B cell (primary cell): ENCODE measurements around the gene MIDN. TPM values are rescaled to one million over a fixed set of nuclear protein-coding genes. Genes with fewer than 3 reads are reported as not detected.
A peak's percentile ranks its signal among the peaks of the same experiment; 100 is the strongest.

Experiments used
- ATAC-seq: fragments of 200-7000 bp; cut with Tn5 transposase; one replicate; pipeline ENCODE4 v1.10.0; 2021; ENCODE audit warnings: low read depth, mild to moderate bottlenecking, moderate number of reproducible peaks, moderate library complexity
- CTCF ChIA-PET: fragments of 350-600 bp; sonication (Branson Sonifier 250); formaldehyde crosslinking; loops from one replicate; lab custom pipeline; 2021; ENCODE audit warnings: antibody characterized with exemption, inconsistent platforms; lab: Charles Lee
- POLR2A ChIA-PET: fragments of 350-600 bp; sonication (Branson Sonifier 250); formaldehyde crosslinking; loops from one replicate; lab custom pipeline; 2021; ENCODE audit warnings: antibody characterized with exemption; lab: Charles Lee
- DNase-seq: peaks from one replicate; pipeline ENCODE4 v3.0.0; 2013
- H2AFZ ChIP-seq: 2 replicates; pipeline ENCODE4 v1.6.1; 2012; ENCODE audit warnings: mild to moderate bottlenecking, low read depth, low read length; ENCODE audit not compliant: insufficient read depth, poor library complexity, severe bottlenecking
- H3K27ac ChIP-seq, 2 donors: 1 replicate in 1 of 2; 2 replicates in 1 of 2; pipeline ENCODE4 v1.5.1; 2012 to 2013; ENCODE audit warnings: low read length in 2 of 2, mild to moderate bottlenecking in 2 of 2, moderate library complexity in 1 of 2
- H3K27me3 ChIP-seq, 4 experiments: fragments of 200-600 bp in 1 of 4; sonication (generic) in 1 of 4; replicated peaks in 1 of 4; 1 replicate in 2 of 4; 2 replicates in 2 of 4; pipeline versions ENCODE4 v1.6.1 to v1.7.0; 2013 to 2016; ENCODE audit warnings: low read length in 3 of 4, mild to moderate bottlenecking in 2 of 4, mixed read lengths in 1 of 4, moderate library complexity in 1 of 4; ENCODE audit not compliant: insufficient read depth in 4 of 4, control insufficient read depth in 3 of 4; ENCODE audit errors: control extremely low read depth in 1 of 4
- H3K36me3 ChIP-seq, 2 experiments: replicated peaks in 1 of 2; 1 replicate in 1 of 2; 2 replicates in 1 of 2; pipeline versions ENCODE4 v1.6.1 to v1.7.1; 2013; ENCODE audit warnings: low read length in 1 of 2; ENCODE audit not compliant: insufficient read depth in 2 of 2, control insufficient read depth in 1 of 2; ENCODE audit errors: control extremely low read depth in 1 of 2, extremely low read depth in 1 of 2
- H3K4me1 ChIP-seq, 2 donors: fragments of 200-600 bp in 1 of 2; sonication (generic) in 1 of 2; 1 replicate in 1 of 2; 2 replicates in 1 of 2; pipeline versions ENCODE4 v1.5.1 to v1.6.1; 2013 to 2017; ENCODE audit warnings: low read length in 2 of 2; ENCODE audit not compliant: control insufficient read depth in 2 of 2, insufficient read depth in 2 of 2
- H3K4me2 ChIP-seq: replicated peaks from 2 replicates; pipeline ENCODE3; 2012; ENCODE audit warnings: mild to moderate bottlenecking, low read depth, low read length; ENCODE audit not compliant: poor library complexity, severe bottlenecking
- H3K4me3 ChIP-seq, 5 experiments: fragments of 200-600 bp in 1 of 5; sonication (generic) in 1 of 5; 1 replicate in 3 of 5; 2 replicates in 2 of 5; pipeline versions ENCODE4 v1.5.1 to v1.7.0; 2011 to 2016; ENCODE audit warnings: low read length in 4 of 5, mild to moderate bottlenecking in 4 of 5, low read depth in 2 of 5, control low read depth in 1 of 5, moderate library complexity in 1 of 5; ENCODE audit not compliant: insufficient read depth in 1 of 5; ENCODE audit errors: control extremely low read depth in 1 of 5, extremely low read depth in 1 of 5
- H3K79me2 ChIP-seq: fragments of 200-600 bp; sonication (generic); one replicate; pipeline ENCODE4 v1.6.0; 2016; ENCODE audit warnings: low read length; ENCODE audit not compliant: control insufficient read depth, insufficient read depth
- H3K9ac ChIP-seq: fragments of 200-600 bp; sonication (generic); 2 replicates; pipeline ENCODE4 v1.6.1; 2017; ENCODE audit warnings: mild to moderate bottlenecking, low read length, moderate library complexity
- H3K9me3 ChIP-seq, 3 donors: one replicate each; pipeline versions ENCODE4 v1.6.1 to v1.7.1; 2013; ENCODE audit warnings: low read length in 2 of 3; ENCODE audit not compliant: control insufficient read depth in 2 of 3, insufficient read depth in 1 of 3; ENCODE audit errors: control extremely low read depth in 1 of 3
- H4K20me1 ChIP-seq: 2 replicates; pipeline ENCODE4 v1.6.0; 2012; ENCODE audit warnings: mild to moderate bottlenecking, low read length; ENCODE audit not compliant: insufficient read depth, control insufficient read depth, poor library complexity, severe bottlenecking
- H3K27ac Mint-ChIP-seq: one replicate; pipeline ENCODE4 v1.8.0; 2021; ENCODE audit warnings: mixed read lengths
- H3K27me3 Mint-ChIP-seq: one replicate; pipeline ENCODE4 v1.8.0; 2021; ENCODE audit warnings: mixed read lengths
- H3K4me1 Mint-ChIP-seq: one replicate; pipeline ENCODE4 v1.8.0; 2021; ENCODE audit warnings: mixed read lengths
- H3K4me3 Mint-ChIP-seq: one replicate; pipeline ENCODE4 v1.8.0; 2021; ENCODE audit warnings: mixed read lengths
- H3K9me3 Mint-ChIP-seq: one replicate; pipeline ENCODE4 v1.8.0; 2022; ENCODE audit warnings: mixed read lengths; ENCODE audit not compliant: insufficient read depth
- CTCF ChIP-seq: fragments of 200-600 bp; IDR thresholded peaks from one replicate; pipeline ENCODE4 v1.8.0; 2022; ENCODE audit warnings: antibody characterized with exemption, mild to moderate bottlenecking
- EZH2 ChIP-seq: IDR thresholded peaks from 2 replicates; pipeline ENCODE4 v1.6.1; 2012; ENCODE audit warnings: borderline replicate concordance, low read depth, mild to moderate bottlenecking, moderate library complexity, low read length; ENCODE audit not compliant: insufficient read depth, poor library complexity, severe bottlenecking
- WGBS: methylation state at CpG from one replicate; pipeline ENCODE4 v1.1.5; 2013; ENCODE audit warnings: missing lambda C conversion rate; ENCODE audit not compliant: insufficient coverage; 5-methylcytosine and 5-hydroxymethylcytosine counted together
- intact Hi-C: fragments of 100-400 bp; cut with micrococcal nuclease; formaldehyde crosslinking; loops from one replicate; pipeline ENCODE4 v1.10.0; 2022
- polyA plus RNA-seq: library from polyadenylated mRNA; depleted of rRNA; stranded (reverse); fragments of >200 nt; gene quantifications from 2 replicates; pipeline ENCODE4 v1.2.3, GENCODE V29; 2012
- total RNA-seq, 2 donors: library from RNA; stranded (reverse); fragments of 120-200 nt in 1 of 2; gene quantifications; 1 replicate in 1 of 2; 2 replicates in 1 of 2; pipeline versions ENCODE4 v1.2.3 to v1.2.4, GENCODE V29; 2013 to 2022

Gene MIDN
- total and polyA plus RNA-seq, 2 donors (not counting 1 experiment from before 2014, with no cell fraction given), result 98.5 to 156 TPM

- peaks cover 0 to 3% (median under 1%) of the 10 kb centered on the region in 4 experiments for H3K27me3 ChIP-seq
- ATAC-seq, result no peak
- peak overlapping the region; percentile 20 for H3K27ac Mint-ChIP-seq
- H3K27ac ChIP-seq, result no peak overlapping the region
- DNase-seq, result no peak
- ChIA-PET CTCF (no interaction called here), POLR2A (no interaction called here)
- intact Hi-C loops, result no loop called here
- WGBS, result 90% methylated on average over 32 of the region's 38 CpGs
- peaks cover 0 to 5% of the 10 kb centered on the region in 2 experiments for H3K36me3 ChIP-seq
- no peaks in the 10 kb centered on the region for H3K9me3 Mint-ChIP-seq
- no peak overlapping the region for H3K4me3 ChIP-seq
- H3K9ac ChIP-seq, result no peak overlapping the region
- no peak overlapping the region for H2AFZ ChIP-seq
- H3K4me2 ChIP-seq, result no peak overlapping the region
- H3K9me3 ChIP-seq, result no peaks in the 10 kb centered on the region
- H3K27me3 Mint-ChIP-seq, result no peaks in the 10 kb centered on the region
- H3K4me1 Mint-ChIP-seq, result no peaks in the 10 kb centered on the region
- peaks cover 6% of the 10 kb centered on the region for H4K20me1 ChIP-seq
- no peaks in the 10 kb centered on the region for H3K4me1 ChIP-seq
- TF ChIP-seq EZH2, result no peak
- TF ChIP-seq CTCF, result no peak
- no peaks in the 10 kb centered on the region for H3K79me2 ChIP-seq
- H3K4me3 Mint-ChIP-seq, result no peak overlapping the region
Measured at GRCh38 chr19:1230783-1231489, 17.4 kb upstream of the MIDN start.
